Measurements from ENCODE around the gene MINPP1. TPM values are rescaled to one million over a fixed set of nuclear protein-coding genes. Genes with fewer than 3 reads are reported as not detected.
"Not testable (repeated sequence)": the region's sequence is repeated elsewhere in the genome, so short reads cannot be mapped to it uniquely, and the experiment has no call there.

MINPP1 gene
- total RNA-seq, 1 donor from 2014 or later: 13.1 TPM

GRCh38 chr10:87560495-87561129, 55.9 kb downstream of the MINPP1 start:
- intact Hi-C loops (cut with micrococcal nuclease): no loop called here

GRCh38 chr10:87562750-87563149, 58.1 kb downstream of the MINPP1 start:
- intact Hi-C loops (cut with micrococcal nuclease): no loop called here

DNA sequence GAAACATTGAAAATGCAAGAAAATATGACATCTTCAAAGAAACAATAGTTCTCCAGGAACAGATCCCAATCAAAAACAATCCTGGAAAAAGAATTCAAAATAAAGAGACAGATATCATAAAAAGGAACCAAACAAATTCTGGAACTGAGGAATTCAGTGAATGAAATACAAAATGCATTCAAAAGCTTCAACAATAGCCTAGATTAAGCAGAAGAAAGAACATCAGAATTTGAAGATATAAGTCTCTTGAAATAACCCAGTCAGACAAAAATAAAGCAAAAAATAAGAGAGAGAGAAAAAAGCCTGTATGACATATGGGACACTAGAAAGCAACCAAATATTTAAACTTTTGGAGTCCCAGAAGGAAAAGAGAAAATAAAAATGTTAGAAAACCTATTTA, 60.3 kb downstream of the MINPP1 start:
- intact Hi-C loops (cut with micrococcal nuclease): no loop called here

- intact Hi-C loops (cut with micrococcal nuclease): no loop called here
Observed at GRCh38 chr10:87575851-87576250, 71.2 kb downstream of the MINPP1 start.

DNA sequence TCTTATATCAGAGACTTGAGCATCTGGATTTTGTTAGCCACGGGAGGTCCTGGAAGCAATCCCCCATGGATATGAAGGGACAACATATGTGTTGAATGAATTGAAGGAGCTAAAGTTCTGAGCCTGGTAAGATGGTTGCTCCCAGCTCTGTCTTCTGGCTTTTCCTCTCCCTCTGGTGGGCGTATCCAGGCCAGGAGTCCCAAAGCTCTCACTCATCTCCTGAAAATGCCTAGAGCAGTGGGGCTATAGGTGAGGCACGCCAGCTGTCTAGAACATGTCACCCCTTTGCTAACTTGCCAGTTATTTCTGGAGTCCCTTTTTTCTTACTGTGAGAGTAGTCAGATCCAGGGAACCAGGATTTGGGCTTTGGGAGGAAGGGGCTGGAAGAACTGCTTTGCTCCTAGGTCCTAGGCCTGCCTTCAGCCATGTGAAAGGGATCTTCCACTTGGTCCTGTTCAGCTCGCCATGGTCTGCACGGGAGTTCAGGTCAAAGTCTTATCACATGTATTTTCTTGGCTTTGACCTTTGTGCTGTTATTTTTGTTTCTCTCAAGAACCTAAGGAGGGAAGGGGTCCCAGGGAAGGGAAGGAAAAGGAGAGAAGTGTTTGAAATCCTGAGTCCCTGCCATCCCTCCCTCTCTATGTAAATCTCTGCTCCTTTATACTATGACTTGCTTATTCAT, 73.6 kb downstream of the MINPP1 start:
- intact Hi-C loops (cut with micrococcal nuclease): no loop called here

GRCh38 chr10:87578842-87579401, 74.2 kb downstream of the MINPP1 start:
- intact Hi-C loops (cut with micrococcal nuclease): no loop called here

DNA sequence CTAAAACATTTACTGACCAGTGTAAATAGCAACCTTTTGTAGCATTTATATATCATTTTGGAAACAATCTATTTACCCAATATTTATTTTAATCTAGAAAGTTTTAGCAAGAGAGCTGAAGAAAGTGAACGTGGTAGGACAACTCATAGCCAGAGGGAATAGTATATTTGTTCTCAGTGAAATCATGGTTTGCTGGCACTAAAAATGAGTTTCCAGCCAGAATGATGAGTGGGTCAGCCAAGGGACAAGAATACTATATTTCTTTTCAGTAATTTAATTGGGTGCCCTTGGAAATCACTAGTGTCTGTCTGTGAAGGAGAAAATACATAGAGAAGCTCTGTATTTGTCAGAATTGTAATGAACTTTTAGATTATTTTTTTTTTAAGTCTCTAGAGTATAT, 74.9 kb downstream of the MINPP1 start:
- intact Hi-C loops (cut with micrococcal nuclease): no loop called here

DNA sequence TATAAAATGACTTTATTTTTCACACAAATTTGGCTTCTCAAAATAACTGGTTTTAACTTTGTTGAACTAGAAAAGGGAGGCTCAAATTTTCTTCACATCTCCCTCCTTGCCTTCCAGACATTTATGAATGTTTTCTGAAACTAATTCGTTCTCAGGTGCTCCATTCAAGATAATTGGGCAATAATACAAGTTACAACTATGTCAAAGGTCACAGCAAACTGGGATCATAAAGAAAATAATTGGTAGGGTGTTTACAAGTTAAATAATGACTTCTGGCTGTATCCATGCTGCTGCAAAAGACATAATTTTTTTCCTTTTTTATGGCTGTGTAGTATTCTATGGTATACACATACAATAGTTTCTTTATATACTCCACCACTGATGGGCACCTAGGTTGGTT, 75.3 kb downstream of the MINPP1 start:
- intact Hi-C loops (cut with micrococcal nuclease): no loop called here

DNA sequence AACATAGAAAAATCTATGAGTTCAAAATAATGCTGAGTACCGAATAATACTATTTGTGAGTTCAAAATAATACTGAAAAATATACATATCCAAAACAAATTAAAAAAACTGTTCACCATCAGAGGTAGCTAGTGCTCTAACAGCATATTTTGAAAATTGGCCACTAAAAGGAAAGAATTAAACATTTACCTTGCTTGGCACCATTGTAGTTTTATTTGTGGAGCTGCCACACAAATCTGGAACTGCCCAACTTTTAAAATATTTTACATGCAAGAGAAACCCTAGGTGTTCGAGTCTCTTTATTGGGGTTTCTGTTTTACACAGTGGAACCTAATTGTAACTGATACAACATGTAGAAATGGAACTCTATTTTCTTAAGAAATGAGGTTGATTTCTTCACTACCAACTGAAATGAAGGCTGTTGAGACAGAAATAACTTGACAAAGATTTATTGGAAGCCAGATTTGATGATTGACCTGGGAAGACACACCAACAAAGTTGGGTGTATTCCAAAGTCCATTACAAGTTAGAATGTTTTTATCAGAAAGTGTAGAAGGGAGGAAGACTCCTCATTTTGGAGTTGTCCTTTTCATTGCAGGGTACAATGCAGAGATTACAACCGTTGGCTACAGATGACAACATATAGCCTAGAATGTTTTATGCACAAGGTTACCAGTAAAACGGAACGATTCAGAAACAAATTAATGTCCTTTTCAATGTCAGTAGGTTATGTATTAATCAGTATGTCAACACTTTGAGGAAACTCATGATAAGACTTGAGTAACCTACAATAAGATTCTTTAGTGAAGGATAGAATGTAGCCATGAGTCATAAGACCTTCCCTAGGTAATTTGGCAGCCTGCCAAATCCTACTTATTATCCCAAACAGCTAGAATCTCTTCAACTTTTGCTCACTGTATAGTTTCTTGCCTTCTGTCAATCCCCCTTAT, 81.1 kb downstream of the MINPP1 start:
- intact Hi-C loops (cut with micrococcal nuclease): no loop called here

DNA sequence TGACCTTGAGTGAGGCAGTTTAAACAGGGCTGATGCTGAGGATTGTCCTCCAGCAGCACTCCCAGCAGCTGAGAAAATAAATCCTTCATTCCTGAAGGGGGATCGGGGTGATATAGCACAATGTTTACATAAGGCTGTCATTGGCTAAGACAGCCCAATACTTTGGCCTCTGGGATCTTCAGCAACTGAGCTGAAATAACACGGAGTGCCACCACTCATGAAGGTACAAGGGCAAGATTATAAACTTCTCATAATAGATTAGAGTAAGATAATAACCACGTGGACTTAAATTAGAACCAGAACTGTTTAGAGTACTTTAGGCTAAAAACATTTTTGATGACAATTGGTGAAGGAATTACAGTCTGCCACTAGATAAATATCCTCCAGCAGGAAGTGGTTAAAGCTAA, 85.0 kb downstream of the MINPP1 start:
- intact Hi-C loops (cut with micrococcal nuclease): no loop called here

DNA sequence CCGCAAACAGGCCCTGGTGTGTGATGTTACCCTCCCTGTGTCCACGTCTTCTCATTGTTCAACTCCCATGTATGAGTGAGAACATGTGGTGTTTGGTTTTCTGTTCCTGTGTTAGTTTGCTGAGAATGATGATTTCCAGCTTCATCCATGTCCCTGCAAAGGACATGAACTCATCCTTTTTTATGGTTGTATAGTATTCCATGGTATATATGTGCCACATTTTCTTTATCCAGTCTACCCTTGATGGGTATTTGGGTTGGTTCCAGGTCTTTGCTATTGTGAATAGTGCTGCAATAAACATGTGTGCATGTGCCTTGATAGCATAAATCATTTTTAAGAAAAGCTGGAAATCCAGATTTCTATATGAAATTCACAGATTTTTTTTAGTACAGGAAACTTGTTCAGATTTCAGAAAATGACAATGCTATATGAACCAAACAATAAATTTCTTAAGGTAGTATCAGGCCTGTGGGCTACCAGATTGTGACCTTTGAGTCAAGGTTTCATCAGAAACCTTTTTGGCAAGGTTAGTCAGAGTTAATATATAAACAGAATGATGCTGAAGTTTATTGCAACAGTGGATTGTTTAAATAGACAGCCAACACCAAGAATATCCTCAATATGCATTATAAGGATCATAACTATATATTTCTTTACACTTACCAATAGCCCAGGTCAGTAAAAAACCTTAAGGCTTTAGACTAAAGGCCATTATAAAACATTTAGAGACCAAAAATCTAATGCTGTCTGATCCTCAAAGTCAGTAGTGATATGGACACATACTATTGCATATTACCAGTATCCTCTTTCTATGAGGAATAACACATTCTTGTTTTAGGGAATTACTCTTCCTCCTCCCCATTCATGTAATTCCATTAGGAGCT, 86.3 kb downstream of the MINPP1 start:
- intact Hi-C loops (cut with micrococcal nuclease): no loop called here

GRCh38 chr10:87591589-87591886, 86.8 kb downstream of the MINPP1 start:
- intact Hi-C loops (cut with micrococcal nuclease): no loop called here

GRCh38 chr10:87592920-87593319, 88.2 kb downstream of the MINPP1 start:
- intact Hi-C loops (cut with micrococcal nuclease): not testable (repeated sequence)

- intact Hi-C loops (cut with micrococcal nuclease): no loop called here
Observed at GRCh38 chr10:87593702-87594101, 89.0 kb downstream of the MINPP1 start.

- intact Hi-C loops (cut with micrococcal nuclease): no loop called here
Observed at GRCh38 chr10:87594181-87594580, 89.5 kb downstream of the MINPP1 start.

DNA sequence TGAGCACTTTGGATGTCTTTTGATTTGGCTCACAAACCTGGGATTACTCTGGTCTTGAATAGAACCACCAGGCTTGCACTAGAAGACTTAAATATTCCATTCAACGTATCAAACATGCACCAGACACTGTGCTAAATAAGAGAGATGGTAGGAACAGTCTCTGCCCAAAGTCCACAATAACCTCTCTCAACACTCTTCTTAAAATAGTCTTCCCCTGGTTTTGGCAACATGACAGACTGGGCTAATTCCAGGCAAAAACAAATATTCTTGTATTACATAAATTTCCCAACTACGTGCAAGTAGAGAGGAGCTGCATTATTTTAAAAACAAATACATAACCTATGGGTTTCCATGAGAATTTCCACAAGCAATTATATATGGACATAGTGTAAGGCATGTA, 90.2 kb downstream of the MINPP1 start:
- intact Hi-C loops (cut with micrococcal nuclease): no loop called here

- intact Hi-C loops (cut with micrococcal nuclease): no loop called here
Observed at GRCh38 chr10:87596351-87596750, 91.7 kb downstream of the MINPP1 start.

- intact Hi-C loops (cut with micrococcal nuclease): no loop called here
Observed at GRCh38 chr10:87598700-87599099, 94.0 kb downstream of the MINPP1 start.

GRCh38 chr10:87600581-87600980, 95.9 kb downstream of the MINPP1 start:
- intact Hi-C loops (cut with micrococcal nuclease): no loop called here
